GM20431 (cell line): Measurements from ENCODE around the gene ZNF26.
"Not testable (repeated sequence)": the region's sequence is repeated elsewhere in the genome, so short reads cannot be mapped to it uniquely, and the experiment has no call there.

Experiments used
- in situ Hi-C: fragments of 300-500 bp; cut with MseI, MboI; formaldehyde crosslinking; loops from one replicate; pipeline ENCODE4 v1.15.0; 2020; ENCODE audit warnings: low sequenced_read_pairs; ENCODE audit not compliant: unreplicated experiment

Gene ZNF26

GRCh38 chr12:132954471-132955048 is 31.6 kb upstream of the ZNF26 start:
- in situ Hi-C loops: no loop called here

GRCh38 chr12:132955094-132956010 is 30.8 kb upstream of the ZNF26 start:
- in situ Hi-C loops: no loop called here

DNA sequence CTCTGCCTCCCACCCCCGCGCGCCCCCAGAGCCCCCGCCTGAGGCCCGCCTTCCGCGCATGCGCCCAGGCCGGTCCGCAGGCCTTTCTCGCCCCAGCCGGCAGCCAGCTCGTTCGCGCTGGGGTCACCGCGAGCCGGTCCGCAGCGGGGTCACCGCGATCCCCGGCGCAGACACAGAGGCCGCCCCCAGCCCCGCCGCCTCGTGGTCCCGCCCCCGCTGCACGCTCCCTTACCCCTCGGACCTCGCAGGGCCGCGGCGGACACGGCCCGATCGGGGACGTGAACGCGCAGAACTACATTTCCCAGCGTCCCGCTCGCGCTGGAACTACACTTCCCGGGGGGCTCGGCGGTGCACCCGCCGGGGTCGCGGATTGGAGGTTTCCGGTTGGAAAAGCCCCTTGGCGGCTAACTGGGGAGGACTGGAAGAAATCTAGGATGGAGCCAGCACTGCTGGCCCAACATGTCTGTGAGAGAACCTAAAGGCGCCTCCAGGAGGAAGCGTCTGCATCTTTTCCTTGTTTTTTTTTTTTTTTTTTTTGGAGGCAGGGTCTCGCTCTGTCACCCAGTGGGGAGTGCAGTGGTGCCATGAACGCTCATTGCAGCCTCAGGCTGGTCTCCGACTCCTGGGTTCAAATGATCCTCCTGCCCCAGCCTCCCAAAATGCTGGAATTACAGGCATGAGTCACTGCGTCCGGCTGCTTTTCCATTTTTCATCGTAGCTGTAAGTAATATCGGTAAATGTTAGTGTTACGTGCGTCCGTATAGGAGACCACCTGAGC is 30.0 kb upstream of the ZNF26 start, which contains the start of gene ZNF605:
ZNF605 (minus strand) TSS at position 296 of the 778 bp plus-strand sequence. CDS start 10,671 bp downstream, outside the sequence.
- in situ Hi-C loops: no loop called here

GRCh38 chr12:132961790-132962189 is 24.4 kb upstream of the ZNF26 start:
- in situ Hi-C loops: not testable (repeated sequence)

DNA sequence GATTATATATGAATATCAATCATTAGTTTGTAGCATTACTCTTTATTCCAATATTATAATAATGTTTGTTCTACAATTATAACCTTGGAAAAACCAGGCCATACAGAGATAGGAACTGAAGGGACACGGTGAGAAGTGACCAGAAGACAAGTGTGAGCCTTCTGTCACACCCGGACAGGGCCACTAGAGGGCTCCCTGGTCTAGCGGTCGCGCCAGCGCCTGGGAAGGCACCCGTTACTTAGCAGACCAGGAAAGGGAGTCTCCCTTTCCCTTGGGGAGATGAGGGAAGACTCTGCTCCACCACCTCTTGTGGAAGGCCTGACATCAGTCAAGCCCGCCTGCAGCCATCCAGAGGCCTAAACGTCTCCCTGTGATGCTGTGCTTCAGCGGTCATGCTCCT is 22.2 kb upstream of the ZNF26 start:
- in situ Hi-C loops: not testable (repeated sequence)

GRCh38 chr12:132965796-132966195 is 20.4 kb upstream of the ZNF26 start:
- in situ Hi-C loops: no loop called here

GRCh38 chr12:132966676-132967415 is 19.3 kb upstream of the ZNF26 start:
- in situ Hi-C loops: no loop called here

- in situ Hi-C loops: no loop called here
Observed at GRCh38 chr12:132967736-132968135, 18.4 kb upstream of the ZNF26 start.

GRCh38 chr12:132972374-132972773 is 13.8 kb upstream of the ZNF26 start:
- in situ Hi-C loops: no loop called here

- in situ Hi-C loops: not testable (repeated sequence)
Observed at GRCh38 chr12:132976870-132977269, 9.3 kb upstream of the ZNF26 start.

DNA sequence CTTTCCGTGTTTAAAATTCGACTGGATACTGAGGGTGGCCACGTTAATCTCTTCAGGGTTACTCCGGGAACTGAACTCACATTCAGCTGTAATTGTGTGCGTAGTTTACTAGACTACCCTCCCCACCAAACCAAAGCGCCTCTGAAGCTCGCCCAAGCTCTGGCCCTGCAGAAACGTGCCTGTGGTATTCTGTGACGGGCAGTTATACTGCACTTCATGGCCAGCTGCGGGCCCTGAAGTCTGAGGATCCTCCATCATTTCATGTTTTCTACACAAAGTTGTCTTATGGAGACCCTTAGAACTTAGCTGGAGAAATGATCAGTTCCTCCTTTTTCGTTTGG is 688 bp downstream of the ZNF26 start:
- in situ Hi-C loops: no loop called here

DNA sequence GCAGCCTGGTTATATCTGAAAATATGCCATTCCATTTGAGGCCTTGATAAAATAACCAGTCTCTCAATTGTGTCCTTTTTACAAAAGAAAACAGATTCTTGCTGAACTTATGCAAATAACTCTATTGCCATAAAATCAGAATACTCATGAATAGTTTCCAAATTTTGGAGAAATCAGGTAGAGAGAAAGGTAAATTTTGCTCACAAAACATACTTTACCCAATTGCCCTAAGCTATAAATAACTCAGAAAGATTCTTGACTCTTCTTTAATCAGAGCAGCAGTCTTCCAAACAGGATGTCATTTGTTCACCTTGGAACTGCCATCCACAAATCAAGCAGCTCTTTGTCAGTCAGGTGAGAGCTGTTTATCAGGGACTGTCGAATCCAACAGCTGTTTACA is 12.6 kb downstream of the ZNF26 start:
- in situ Hi-C loops: no loop called here

DNA sequence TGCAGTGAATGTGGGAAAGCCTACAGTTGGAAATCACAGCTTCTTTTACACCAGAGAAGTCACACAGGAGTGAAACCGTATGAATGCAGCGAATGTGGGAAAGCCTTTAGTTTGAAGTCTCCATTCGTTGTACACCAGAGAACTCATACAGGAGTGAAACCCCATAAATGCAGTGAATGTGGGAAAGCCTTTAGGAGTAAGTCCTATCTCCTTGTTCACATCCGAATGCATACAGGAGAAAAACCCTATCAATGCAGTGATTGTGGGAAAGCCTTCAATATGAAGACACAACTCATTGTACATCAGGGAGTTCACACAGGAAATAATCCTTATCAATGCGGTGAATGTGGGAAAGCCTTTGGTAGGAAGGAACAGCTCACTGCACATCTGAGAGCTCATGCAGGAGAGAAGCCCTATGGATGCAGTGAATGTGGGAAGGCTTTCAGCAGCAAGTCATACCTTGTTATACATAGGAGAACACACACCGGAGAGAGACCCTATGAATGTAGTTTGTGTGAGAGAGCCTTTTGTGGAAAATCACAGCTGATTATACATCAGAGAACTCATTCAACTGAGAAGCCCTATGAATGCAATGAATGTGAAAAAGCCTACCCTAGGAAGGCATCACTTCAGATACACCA is 24.6 kb downstream of the ZNF26 start:
- in situ Hi-C loops: no loop called here

- in situ Hi-C loops: no loop called here
Observed at GRCh38 chr12:133023566-133023965, 37.4 kb downstream of the ZNF26 start.

- in situ Hi-C loops: no loop called here
Observed at GRCh38 chr12:133026996-133027395, 40.8 kb downstream of the ZNF26 start.

- in situ Hi-C loops: no loop called here
Observed at GRCh38 chr12:133037207-133038005, 51.2 kb downstream of the ZNF26 start, which contains the start of gene ZNF84. Gene ZNF84 (plus strand): TSS chr12:133037509. CDS start chr12:133041468, 3,959 bp downstream.

DNA sequence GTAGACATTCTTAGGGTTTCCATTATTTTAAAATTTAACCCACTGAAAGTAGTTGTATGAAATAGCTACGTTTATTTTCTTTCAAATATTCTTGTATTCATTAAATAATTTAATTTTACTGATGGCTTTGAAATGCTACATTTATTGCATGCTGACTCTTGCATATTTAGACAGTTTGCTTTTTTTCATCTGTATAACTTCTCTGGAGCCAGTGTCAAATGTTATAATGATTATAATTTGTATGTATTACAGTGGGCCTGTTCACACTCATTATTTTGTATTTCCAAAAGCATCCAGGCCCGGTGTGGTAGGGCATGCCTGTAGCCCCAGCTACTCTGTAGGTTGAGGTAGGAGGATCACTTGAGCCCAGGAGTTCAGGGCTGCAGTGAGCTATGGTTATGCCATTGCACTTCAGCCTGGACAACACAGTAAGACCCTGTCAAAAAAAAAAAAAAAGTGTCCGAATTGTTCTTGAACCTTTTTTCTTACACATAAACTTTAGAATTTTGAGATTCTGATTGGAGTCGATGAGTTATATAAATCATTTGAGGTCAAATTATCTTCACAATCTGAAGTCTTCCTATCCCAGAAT is 52.0 kb downstream of the ZNF26 start:
- in situ Hi-C loops: no loop called here

DNA sequence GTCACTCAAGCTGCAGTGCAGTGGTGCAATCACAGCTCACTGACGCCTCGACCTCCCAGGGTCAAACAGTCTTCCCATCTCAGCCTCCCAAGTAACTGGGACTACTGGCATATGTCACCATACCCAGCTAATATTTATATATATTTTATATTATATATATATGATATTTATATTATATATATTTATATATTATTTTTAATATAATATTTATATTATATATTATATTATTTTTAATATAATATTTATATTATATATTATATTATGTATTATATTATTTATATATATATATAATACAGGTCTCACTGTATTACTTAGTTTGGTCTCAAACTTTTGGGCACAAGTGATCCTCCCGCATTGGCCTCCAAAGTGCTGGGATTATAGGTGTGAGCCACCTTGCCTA is 60.5 kb downstream of the ZNF26 start:
- in situ Hi-C loops: no loop called here
